ENCODE results near the gene PSPH.
"Not testable (repeated sequence)": the region's sequence is repeated elsewhere in the genome, so short reads cannot be mapped to it uniquely, and the experiment has no call there.

The PSPH gene

DNA sequence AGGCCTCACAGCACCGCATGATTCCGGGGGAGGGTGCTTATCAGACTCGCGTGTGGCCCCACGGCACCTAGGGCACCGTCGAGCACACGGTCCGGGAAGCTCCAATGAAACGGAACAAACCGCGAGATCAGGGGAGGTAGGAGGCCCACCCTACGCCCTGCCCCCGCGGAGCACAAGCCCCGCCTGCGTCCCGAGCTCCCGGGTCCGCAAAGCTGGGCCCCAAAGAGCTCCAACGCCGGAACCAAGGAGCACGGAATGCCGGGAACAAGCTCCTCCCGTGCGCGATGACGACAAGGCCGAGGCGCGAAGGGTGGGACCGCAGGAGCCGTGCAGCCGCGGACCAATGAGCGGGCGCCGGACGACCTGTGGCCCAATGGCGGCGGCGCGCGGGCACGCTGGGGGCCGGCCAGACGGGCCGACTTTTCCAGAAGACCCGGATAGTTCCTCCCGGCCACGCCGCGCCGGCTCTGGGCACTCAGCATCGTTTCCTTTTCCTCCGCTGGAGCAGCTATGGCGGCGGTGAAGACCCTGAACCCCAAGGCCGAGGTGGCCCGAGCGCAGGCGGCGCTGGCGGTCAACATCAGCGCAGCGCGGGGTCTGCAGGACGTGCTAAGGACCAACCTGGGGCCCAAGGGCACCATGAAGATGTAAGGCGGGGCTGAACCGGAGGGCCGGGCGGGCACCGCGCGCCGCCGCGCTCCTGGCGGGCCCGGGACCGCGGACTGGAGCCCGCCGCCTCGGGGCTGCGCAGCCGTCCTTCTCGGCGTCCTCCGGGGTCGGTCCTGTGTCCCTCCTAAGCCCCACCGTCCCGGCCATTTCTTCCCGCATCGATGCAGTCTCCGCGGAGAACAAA lies at the start of gene PSPH, which contains the start of gene CCT6A:
PSPH (minus strand) TSS at position 106 of the 853 bp plus-strand sequence. CDS start 30,232 bp downstream, outside the sequence.
CCT6A (plus strand) TSS at position 427 of the 853 bp plus-strand sequence; CDS start at position 511, 84 bp downstream.
- peak; percentile 92 for DNase-seq

DNA sequence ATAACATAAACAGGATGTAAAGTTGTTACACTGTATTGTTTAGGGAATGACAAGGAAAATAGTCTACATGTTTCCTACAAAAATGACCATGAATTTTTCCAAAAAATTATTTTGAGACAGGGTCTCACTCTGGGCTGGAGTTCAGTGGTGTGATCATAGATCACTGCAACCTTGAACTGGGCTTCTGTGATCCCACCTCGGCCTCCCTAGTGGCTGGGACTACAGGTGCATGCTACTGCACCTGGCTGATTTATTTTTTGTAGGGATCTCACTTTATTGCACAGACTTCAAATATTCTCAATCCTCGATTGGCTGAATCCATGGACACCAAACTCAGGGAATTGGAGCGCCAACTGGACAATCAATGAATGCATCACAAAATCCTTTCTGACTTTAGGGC lies 48.4 kb upstream of the PSPH start:
- DNase-seq = no peak

DNA sequence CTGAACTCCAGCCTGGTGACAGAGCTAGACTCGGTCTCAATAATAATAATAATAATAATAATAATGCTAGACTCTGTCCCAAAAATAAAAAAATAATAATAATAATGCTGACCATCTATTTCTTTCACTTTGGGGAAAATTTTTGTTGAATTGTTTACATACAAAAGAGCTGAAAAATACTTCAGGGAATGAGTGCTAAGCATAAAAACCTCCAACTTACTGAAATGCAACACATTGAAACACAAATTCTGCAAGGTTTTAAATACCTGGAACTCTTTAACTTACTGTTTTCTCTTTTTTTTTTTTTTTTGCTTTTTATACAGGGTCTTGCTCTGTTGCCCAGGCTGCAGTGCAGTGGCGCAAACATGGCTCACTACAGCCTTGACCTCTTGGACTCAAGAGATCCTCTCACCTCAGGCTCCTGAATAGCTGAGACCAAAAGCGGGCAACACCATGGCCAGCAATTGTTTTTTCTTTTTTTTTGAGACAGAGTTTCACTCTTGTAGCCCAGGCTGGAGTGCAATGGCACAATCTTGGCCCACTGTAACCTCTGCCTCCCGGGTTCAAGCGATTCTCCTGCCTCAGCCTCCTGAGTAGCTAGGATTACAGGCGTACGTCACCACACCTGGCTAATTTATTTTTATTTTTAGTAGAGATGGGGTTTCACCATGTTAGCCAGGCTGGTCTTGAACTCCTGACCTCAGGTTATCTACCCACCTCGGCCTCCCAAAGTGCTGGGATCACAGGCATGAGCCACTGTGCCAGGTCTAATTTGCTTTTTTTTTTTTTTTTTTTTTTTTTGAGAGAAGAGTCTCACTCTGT lies 47.2 kb upstream of the PSPH start:
- not testable (repeated sequence) for DNase-seq

DNA sequence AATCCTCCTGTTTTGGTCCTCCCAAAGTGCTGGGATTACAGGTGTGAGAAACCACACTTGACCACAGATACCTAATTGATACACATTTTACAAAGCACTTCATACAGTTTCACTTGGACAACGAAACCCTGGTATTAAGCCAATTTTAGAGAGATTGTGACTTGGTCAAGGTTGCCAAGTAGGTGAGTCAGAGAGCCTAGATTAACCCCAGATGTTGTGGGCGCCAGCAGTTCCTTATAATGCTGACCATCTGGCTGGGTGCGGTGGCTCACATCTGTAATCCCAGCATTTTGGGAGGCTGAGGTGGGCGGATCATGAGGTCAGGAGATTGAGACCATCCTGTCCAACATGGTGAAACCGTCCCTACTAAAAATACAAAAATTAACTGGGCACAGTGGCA lies 46.5 kb upstream of the PSPH start:
- no peak for DNase-seq

DNA sequence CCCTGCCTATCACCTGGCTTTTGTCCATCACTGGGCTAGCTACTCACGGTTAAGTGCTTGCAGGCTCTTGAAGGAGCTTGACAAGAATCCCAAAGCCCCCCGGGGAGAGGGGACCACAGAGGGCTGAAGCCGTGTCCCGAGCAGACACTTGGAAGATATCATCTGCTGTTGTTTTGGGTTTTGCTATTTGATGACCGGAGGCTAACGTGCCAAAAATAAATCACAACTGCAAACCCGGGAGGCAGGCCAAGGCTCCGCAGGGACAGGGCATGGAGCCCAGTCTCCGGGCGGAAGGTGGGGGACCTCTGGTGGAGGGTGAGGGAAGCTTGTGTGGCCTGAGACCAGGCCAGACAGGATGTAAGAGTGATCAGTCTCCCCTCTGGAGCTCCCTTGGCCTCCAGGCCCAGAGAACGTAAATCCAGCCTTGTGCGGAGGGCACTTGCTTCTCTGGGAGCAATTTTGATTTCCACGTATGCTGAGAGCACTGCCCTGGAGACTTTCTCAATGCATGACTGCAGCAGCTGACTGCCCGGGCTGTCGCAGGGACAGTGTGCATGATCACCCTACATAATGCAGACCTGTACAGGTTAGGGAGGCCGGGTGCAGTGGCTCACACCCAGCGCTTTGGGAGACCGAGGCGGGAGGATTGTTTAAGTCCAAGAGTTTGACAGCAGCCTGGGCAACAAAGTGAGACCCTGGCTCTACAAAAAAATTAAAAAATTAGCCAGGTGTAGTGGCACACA lies 41.7 kb upstream of the PSPH start, which contains the start of gene PHKG1:
PHKG1 (minus strand) TSS at position 164 of the 743 bp plus-strand sequence. CDS start 4,011 bp downstream, outside the sequence.
- no peak for DNase-seq

- not testable (repeated sequence) for DNase-seq
These were observed 41.1 kb upstream of the PSPH start for GRCh38 chr7:56092388-56092787.

DNA sequence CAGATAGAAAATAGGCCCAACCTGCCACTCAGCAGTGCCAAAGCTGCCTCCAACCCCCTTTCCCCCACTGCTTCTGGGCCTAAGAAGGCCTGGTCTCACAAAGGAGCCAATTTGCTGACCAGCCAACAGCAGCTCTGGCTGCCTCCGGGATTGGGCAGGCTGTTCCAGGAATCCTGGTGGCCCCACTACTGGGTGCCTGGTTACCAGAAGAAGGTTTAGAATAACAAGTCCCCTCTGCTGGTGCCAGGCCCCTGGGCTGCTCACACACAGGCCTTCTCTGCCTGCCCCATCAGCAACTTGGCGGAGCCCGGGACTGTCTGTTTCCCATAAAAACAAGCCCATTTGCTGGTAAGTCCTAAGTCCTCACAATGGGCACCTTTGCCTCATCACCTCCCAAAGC lies 40.3 kb upstream of the PSPH start:
- DNase-seq = no peak

DNA sequence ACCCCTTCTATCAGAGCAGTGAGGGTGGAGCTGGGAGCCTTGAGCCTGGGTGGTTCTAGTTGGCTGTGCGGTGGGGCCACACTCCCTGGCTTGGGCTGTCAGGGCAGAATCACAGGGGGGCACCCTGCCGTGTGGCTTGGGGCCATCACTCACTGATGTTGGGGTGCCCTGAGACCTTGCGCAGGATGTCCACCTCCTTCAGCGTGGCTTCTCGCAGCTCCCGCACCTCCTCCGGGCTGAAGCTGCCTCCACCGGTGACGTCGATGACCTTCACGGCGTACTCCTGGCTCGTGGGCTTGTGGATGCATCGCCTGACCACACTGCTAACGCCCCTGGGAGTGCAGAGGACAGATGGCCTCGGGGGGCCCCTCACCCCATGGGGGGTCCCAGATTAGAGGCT lies 36.2 kb upstream of the PSPH start:
- DNase-seq = no peak

DNA sequence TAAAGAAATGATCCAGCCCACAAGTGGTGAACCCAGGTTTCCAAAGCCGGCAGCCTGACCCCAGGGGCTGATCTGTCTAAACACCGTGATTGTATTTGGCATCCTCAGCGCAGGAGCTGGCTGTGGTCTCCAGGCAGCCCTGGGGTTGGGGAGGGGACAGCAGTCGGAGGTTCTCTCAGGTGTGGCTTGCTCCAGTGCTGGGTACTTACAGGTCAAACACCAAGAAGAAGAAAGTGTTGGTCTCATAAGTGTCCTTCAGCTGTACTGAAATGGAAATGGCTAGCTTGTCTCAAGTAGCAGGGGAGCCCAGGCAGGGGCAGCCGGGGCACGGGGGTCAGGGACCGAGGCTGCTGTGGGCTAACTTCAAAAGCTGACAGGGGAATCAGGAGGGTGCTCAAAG lies 35.5 kb upstream of the PSPH start:
- DNase-seq = no peak

DNA sequence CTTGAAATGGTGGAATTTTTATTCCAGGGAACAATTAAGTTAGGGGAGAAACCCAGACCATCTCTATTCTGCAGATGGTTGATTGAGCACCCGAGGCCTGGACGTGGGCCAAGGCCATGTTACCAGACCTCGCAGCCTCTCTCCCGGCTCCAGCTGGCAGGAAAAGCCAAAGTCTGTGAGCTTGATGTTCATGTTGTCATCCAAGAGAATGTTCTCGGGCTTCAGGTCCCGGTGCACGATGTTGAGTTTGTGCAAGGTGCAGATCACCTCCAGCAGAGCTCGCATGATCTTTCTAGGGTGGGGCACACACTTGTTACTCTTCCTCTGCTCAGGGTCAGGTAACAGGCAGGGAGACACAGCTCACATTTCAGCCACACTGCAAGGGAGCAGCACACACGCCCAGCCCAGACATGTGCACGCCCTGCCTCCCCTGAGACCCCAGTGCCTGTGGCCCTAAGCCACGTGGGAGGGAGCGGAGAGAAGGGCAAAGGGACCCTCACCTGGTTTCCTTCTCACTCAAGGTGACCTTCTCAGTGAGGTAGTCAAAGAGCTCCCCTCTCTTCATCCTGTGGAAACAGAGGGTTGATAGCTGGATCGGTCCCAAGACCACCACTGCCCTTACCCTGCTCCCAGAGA lies 32.0 kb upstream of the PSPH start:
- DNase-seq = no peak

DNA sequence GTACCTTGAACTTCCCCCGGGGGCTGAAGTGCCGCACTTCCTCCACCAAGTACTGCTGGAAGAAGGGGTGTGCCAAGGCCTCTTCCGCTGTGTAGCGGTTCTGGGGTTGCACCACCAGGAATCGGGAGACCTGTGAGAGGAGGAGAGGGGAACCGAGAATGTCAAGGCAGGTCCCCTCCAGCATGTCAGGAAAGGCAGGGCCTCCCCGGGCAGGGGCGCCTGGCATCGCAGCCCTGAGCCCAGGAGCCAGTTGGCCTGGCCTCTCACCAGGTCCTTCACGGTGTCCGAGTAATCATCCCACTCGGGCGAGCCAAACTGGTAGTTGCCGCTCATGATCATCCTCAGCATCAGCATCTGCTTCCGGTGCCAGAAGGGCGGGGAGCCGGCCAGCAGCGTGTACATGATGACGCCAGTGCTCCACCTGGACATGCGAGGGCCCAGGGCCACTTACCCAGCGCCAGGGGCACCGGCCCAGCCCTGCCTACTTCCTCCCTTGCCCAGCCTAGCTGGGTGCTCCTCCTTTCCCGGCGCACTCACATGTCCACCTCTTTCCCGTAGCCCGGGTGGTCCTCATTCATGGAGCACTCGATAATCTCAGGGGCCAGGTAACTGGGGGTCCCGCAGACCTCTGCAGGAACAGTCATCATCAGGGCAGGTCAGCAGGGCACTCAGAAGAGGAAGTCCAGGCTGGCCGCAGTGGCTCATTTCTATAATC lies 30.5 kb upstream of the PSPH start:
- no peak for DNase-seq

DNA sequence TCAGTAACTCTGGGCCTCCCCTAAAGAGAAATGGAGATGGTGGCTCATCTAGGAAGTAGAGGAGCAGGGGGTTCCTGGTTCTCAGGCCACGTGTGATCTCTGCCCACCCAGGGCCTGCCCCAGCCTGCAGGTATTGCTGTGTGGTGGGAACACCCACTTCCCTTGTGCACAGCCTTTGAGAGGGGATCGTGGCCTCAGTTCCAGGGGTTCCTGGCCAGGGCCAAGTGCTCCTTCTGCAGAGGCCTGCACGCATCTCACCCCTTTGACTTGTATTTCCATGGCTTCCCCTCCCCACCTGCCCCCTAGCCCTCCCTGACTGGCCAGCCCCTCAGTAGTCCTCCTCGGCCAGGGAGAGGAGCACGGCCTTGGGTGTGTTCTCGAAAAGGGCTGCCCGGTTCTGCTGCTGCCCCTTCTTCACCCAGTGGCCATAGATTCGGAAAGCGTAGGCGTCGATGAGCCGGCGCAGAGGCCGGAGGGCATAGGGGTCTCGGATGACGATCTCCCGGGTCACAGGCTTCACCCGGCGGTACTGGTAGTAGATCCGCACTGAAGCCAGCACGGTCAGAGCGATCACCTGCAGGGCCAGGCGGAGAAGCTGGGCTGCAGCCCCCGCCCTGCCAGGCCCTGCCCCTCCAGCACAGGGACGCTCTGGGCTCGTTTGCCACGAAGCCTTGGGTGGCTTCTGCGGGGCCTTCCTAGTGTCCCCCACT lies 29.6 kb upstream of the PSPH start:
- not testable (repeated sequence) for DNase-seq

GRCh38 chr7:56079450-56080185 lies 28.4 kb upstream of the PSPH start:
- DNase-seq = no peak

DNA sequence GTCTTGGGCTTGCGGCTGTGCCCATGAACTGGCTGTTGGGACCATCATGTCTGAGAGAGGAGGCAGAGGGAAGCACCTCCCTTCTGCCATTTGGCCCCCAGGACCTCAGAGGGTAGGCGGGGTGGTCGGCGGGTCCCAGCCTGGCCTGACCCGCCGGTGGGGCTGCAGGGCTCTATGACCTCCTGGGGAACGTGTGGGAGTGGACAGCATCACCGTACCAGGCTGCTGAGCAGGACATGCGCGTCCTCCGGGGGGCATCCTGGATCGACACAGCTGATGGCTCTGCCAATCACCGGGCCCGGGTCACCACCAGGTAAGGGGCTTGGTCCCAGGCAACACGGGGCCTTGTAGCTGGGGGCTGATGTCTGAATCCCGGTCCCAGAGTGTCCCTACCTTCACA lies 27.0 kb upstream of the PSPH start:
- no peak for DNase-seq

- DNase-seq = no peak
These were observed 26.4 kb upstream of the PSPH start for GRCh38 chr7:56077681-56078080.

DNA sequence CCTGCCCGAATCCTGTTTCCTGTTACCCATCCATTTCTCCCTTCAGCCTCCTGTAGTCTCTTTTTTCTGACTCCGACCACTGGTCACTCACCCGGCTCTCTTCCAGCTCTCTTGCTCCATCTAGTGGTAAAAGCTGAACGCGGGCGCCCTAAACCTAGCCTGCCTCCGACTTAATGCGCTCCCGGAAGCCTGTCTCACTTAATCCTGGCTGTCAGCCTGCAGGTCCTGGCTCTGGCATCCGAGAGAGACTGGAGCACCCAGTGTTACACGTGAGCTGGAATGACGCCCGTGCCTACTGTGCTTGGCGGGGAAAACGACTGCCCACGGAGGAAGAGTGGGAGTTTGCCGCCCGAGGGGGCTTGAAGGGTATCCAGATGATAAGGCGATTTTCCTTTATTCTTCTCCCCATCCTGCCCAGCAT lies 23.1 kb upstream of the PSPH start:
- peak; percentile 45 for DNase-seq

DNA sequence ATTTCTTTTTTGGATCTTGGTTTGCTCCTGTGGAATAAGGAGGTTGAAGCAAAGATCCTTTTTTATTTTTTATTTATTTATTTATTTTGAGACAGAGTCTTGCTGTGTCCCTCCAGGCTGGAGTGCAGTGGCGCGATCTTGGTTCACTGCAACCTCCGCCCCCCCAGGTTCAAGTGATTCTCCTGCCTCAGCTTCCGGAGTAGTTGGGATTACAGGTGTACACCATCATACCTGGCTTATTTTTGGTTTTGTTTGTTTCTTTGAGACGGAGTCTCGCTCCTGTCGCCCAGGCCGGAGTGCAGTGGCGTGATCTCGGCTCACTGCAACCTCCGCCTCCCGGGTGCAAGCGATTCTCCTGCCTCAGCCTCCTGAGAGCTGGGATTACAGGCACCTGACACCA lies 15.1 kb upstream of the PSPH start:
- DNase-seq = not testable (repeated sequence)

DNA sequence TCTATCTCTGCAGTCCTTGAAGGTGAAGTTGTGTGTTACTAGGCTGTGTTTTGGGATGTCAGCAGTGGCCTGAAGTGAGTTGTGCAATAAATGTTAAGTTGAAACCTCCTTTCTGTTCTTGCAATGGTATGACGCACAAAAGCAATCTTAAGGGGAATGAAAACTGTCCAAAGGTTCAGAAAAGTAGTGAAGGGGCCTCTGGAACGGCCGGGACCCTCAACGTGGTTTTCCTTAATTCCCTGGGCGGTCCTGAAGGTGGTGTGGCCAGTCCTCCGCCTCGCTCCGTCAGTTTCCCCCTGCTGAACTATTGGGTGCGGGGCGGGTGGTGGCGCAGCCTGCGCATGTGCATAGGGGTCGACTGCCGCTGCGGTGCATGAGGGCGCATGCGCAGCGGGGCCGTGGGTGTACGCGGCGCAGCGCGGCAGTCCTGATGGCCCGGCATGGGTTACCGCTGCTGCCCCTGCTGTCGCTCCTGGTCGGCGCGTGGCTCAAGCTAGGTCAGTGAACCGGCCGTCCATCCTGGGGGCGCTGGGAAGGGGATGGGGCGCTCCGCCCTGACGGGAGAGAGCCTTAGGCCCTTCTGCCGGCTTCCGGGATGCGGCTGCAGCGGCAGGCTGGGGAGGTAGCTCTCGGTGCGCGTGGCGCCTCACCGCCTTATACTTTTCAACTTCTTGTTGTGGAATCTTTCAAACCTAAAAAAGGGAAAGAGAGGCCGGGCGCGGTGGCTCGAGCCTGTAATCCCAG lies 12.8 kb upstream of the PSPH start, which contains the start of gene SUMF2:
SUMF2 (plus strand) TSS at position 405 of the 744 bp plus-strand sequence; CDS start at position 431, 26 bp downstream.
- peak; percentile 83 for DNase-seq

GRCh38 chr7:56063500-56063881 lies 12.2 kb upstream of the PSPH start:
- no peak for DNase-seq

Data from stimulated activated naive CD4-positive, alpha-beta T cell treated with Interleukin-2 at 50 U/mL for 16 hours (primary cell).